Effector CD8-positive, alpha-beta T cell (primary cell): Measurements from ENCODE around the gene PLEKHG4.

ENCODE experiments used
- DNase-seq: peaks from one replicate; lab custom pipeline; 2025; lab: John Stamatoyannopoulos, UW

The PLEKHG4 gene

GRCh38 chr16:67326472-67327309 lies 47.4 kb downstream of the PLEKHG4 start, which contains the start of the genes KCTD19 and LRRC36:
TSS of gene KCTD19 (minus strand) at chr16:67326741. CDS start at chr16:67326707, 34 bp downstream.
TSS of gene LRRC36 (plus strand) at chr16:67326815. CDS start at chr16:67326863, 48 bp downstream.
- DNase-seq: peak; percentile 61

- DNase-seq: no peak
Measured at GRCh38 chr16:67327743-67328142, 48.4 kb downstream of the PLEKHG4 start.

GRCh38 chr16:67329901-67330300 lies 50.6 kb downstream of the PLEKHG4 start:
- no peak for DNase-seq

DNA sequence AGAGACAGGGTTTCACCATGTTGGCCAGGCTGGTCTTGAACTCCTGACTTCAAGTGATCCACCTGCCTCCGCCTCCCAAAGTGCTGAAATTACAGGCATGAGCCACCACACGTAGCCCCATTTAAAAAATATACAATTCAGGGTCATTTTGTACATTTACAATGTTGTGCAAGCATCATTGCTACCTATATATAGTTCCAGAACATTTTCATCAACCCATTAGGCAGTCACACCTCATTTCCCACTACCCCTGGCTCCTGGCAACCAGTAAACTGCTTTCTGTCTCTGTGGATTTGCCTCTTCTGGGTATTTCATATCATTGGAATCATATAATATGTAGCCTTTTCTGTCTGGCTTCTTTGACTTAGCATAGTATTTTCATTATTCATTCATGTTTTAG lies 54.0 kb downstream of the PLEKHG4 start:
- DNase-seq: no peak

DNA sequence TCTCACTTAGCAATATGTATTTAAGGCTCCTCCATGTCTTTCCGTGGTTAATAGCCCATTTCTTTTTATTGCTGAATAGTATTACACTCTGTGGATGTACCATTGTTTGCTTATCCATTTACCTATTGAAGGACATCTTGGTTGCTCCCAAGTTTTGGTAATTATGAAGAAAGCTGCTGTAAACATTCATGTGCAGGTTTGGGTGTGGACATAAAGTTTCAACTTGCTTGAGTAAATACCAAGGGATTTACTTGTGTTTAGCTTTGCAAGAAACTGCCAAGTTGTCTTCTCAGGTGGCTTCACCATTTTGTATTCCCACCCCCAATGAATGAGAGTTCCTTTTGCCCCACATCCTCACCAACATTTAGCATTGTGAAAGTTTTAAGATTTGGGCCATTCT lies 56.8 kb downstream of the PLEKHG4 start:
- DNase-seq: no peak

- no peak for DNase-seq
Measured at GRCh38 chr16:67336648-67337047, 57.3 kb downstream of the PLEKHG4 start.
